ENCODE results near the gene NHLH1. TPM values are rescaled to one million over a fixed set of nuclear protein-coding genes. Genes with fewer than 3 reads are reported as not detected.

The NHLH1 gene
- total RNA-seq, result not detected

- ATAC-seq, result no peak
- intact Hi-C loops (cut with DNase I), result no loop called here
- no peak for DNase-seq (ENCODE audit: low spot score)
Observed at GRCh38 chr1:160366731-160367515, at the start of gene NHLH1. TSS of gene NHLH1 (plus strand) at chr1:160367071. CDS start at chr1:160370732, 3,661 bp downstream.

- ATAC-seq (no peak), DNase-seq (ENCODE audit: low spot score) (no peak)
- intact Hi-C loops (cut with DNase I), result no loop called here
Observed at GRCh38 chr1:160322831-160323230, 44.0 kb upstream of the NHLH1 start.

- no peak for DNase-seq (ENCODE audit: low spot score)
- no peak for ATAC-seq
- intact Hi-C loops (cut with DNase I), result no loop called here
Observed at GRCh38 chr1:160325252-160325651, 41.6 kb upstream of the NHLH1 start.

GRCh38 chr1:160326418-160326817 lies 40.5 kb upstream of the NHLH1 start:
- DNase-seq (ENCODE audit: low spot score) (no peak), ATAC-seq (no peak)
- intact Hi-C loops (cut with DNase I), result no loop called here

- intact Hi-C loops (cut with DNase I), result no loop called here
- DNase-seq (ENCODE audit: low spot score) (no peak), ATAC-seq (no peak)
Observed at GRCh38 chr1:160328184-160328583, 38.7 kb upstream of the NHLH1 start.

GRCh38 chr1:160330119-160330518 lies 36.8 kb upstream of the NHLH1 start:
- intact Hi-C loops (cut with DNase I), result no loop called here
- ATAC-seq (no peak), DNase-seq (ENCODE audit: low spot score) (no peak)

GRCh38 chr1:160332516-160332915 lies 34.4 kb upstream of the NHLH1 start:
- ATAC-seq (no peak), DNase-seq (ENCODE audit: low spot score) (no peak)
- intact Hi-C loops (cut with DNase I), result no loop called here

GRCh38 chr1:160338580-160338979 lies 28.3 kb upstream of the NHLH1 start:
- DNase-seq (ENCODE audit: low spot score) (no peak), ATAC-seq (no peak)
- intact Hi-C loops (cut with DNase I), result no loop called here

GRCh38 chr1:160340146-160340545 lies 26.7 kb upstream of the NHLH1 start:
- DNase-seq (ENCODE audit: low spot score), result no peak
- intact Hi-C loops (cut with DNase I), result no loop called here
- no peak for ATAC-seq

GRCh38 chr1:160340866-160341265 lies 26.0 kb upstream of the NHLH1 start:
- no peak for ATAC-seq
- DNase-seq (ENCODE audit: low spot score), result no peak
- intact Hi-C loops (cut with DNase I), result no loop called here

- intact Hi-C loops (cut with DNase I), result no loop called here
- DNase-seq (ENCODE audit: low spot score), result no peak
- peak; percentile 37 for ATAC-seq
Observed at GRCh38 chr1:160342526-160342925, 24.3 kb upstream of the NHLH1 start.

- intact Hi-C loops (cut with DNase I), result no loop called here
- DNase-seq (ENCODE audit: low spot score) (peak; percentile 95), ATAC-seq (peak; percentile 99)
Observed at GRCh38 chr1:160342953-160343869, 23.7 kb upstream of the NHLH1 start, which contains the start of the genes COPA and NCSTN. TSS of gene COPA (minus strand) at chr1:160343250. CDS start at chr1:160343170, 80 bp downstream. TSS of gene NCSTN (plus strand) at chr1:160343383. CDS start at chr1:160343397, 14 bp downstream.

GRCh38 chr1:160344241-160344640 lies 22.6 kb upstream of the NHLH1 start:
- intact Hi-C loops (cut with DNase I), result no loop called here
- no peak for DNase-seq (ENCODE audit: low spot score)
- no peak for ATAC-seq

- ATAC-seq (no peak), DNase-seq (ENCODE audit: low spot score) (no peak)
- intact Hi-C loops (cut with DNase I), result no loop called here
Observed at GRCh38 chr1:160344936-160345335, 21.9 kb upstream of the NHLH1 start.

- intact Hi-C loops (cut with DNase I), result no loop called here
- ATAC-seq (no peak), DNase-seq (ENCODE audit: low spot score) (no peak)
Observed at GRCh38 chr1:160346463-160346862, 20.4 kb upstream of the NHLH1 start.

- no peak for ATAC-seq
- intact Hi-C loops (cut with DNase I), result no loop called here
- no peak for DNase-seq (ENCODE audit: low spot score)
Observed at GRCh38 chr1:160346958-160347357, 19.9 kb upstream of the NHLH1 start.

- DNase-seq (ENCODE audit: low spot score) (no peak), ATAC-seq (no peak)
- intact Hi-C loops (cut with DNase I), result no loop called here
Observed at GRCh38 chr1:160351629-160352028, 15.2 kb upstream of the NHLH1 start.

- intact Hi-C loops (cut with DNase I), result no loop called here
- DNase-seq (ENCODE audit: low spot score), result no peak
- ATAC-seq, result no peak
Observed at GRCh38 chr1:160352555-160352954, 14.3 kb upstream of the NHLH1 start.

GRCh38 chr1:160353223-160353622 lies 13.6 kb upstream of the NHLH1 start:
- DNase-seq (ENCODE audit: low spot score) (no peak), ATAC-seq (no peak)
- intact Hi-C loops (cut with DNase I), result no loop called here

GRCh38 chr1:160354388-160354985 lies 12.4 kb upstream of the NHLH1 start:
- intact Hi-C loops (cut with DNase I), result no loop called here
- DNase-seq (ENCODE audit: low spot score) (no peak), ATAC-seq (no peak)

Measured in sciatic nerve (tissue), 2 donors.